K562 treated with DMSO at 1 percent for 12 hours (cell line): ENCODE data around the gene DOCK10. TPM values are rescaled to one million over a fixed set of nuclear protein-coding genes. Genes with fewer than 3 reads are reported as not detected.

Experiments used
- total RNA-seq: library from RNA; unstranded; fragments of 300-600 nt; gene quantifications from 2 replicates; pipeline ENCODE4 v1.2.3, GENCODE V29; 2022; ENCODE audit not compliant: insufficient read depth

DOCK10 gene
- 0.10 TPM in 1 of 2 replicates, not detected in the other for total RNA-seq

GRCh38 chr2:225041851-225042799 lies at the start of gene DOCK10:
Gene DOCK10, minus strand, starts transcription at chr2:225042468. Its CDS starts 94 bp downstream, at chr2:225042374.

GRCh38 chr2:224716201-224716600 lies 326.1 kb downstream of the DOCK10 start, which contains the start of gene CCDC195:
Gene CCDC195, minus strand, starts transcription at chr2:224716365. Its CDS starts 0 bp downstream, at chr2:224716365.

